ENCODE results near the gene DDB1.

DNA sequence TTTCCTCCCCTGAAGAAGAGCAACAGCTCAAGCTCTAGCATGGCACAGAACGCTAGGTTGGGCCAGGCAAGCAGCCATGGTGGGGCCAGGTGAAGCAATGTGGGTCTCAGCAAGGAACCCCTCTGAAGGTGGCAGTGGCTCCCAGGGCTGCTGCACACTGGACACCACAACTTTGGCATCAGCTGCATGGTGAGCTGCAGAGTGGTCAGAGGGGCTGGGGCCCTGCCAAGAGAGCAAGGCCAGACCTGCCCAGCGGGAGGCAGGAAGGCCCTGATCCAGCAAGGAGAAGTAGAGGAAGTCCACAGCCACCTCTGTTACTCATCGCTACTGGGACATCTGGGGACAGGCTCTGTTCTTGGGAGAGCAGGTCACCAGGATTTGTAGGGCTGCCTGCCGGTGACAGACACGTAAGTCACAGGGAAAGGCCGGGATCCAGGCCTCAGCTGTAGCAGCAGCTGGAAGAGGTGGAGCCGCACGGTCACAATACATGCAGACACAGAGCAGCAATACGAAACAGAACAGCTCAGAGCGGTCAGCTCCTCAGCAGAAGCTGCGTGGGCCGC is 16.4 kb upstream of the DDB1 start:
- TF ChIP-seq EZH2phosphoT487 (IDR thresholded peaks at IDR 0.05; ENCODE audit: borderline replicate concordance, low read length) = no peak
- TF ChIP-seq, protein P1, sequence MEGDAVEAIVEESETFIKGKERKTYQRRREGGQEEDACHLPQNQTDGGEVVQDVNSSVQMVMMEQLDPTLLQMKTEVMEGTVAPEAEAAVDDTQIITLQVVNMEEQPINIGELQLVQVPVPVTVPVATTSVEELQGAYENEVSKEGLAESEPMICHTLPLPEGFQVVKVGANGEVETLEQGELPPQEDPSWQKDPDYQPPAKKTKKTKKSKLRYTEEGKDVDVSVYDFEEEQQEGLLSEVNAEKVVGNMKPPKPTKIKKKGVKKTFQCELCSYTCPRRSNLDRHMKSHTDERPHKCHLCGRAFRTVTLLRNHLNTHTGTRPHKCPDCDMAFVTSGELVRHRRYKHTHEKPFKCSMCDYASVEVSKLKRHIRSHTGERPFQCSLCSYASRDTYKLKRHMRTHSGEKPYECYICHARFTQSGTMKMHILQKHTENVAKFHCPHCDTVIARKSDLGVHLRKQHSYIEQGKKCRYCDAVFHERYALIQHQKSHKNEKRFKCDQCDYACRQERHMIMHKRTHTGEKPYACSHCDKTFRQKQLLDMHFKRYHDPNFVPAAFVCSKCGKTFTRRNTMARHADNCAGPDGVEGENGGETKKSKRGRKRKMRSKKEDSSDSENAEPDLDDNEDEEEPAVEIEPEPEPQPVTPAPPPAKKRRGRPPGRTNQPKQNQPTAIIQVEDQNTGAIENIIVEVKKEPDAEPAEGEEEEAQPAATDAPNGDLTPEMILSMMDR (IDR thresholded peaks at IDR 0.05; ENCODE audit: low read depth, low read length, poor library complexity, severe bottlenecking) = no peak
